H9 (cell line): ENCODE data around the gene INPP5E. TPM values are rescaled to one million over a fixed set of nuclear protein-coding genes. Genes with fewer than 3 reads are reported as not detected.

Experiments used
- DNase-seq: peaks from one replicate; pipeline ENCODE4 v3.0.0-alpha.2; 2017
- H2AFZ ChIP-seq: one replicate; pipeline ENCODE4 v1.6.1; 2013; ENCODE audit warnings: mild to moderate bottlenecking, low read length, control low read depth, moderate library complexity
- H2AK5ac ChIP-seq: 2 replicates; pipeline ENCODE4 v1.6.1; 2013; ENCODE audit warnings: low read length, control low read depth, mixed read lengths; ENCODE audit not compliant: insufficient read length
- H2BK120ac ChIP-seq: one replicate; pipeline ENCODE4 v1.6.1; 2013; ENCODE audit warnings: low read depth, mild to moderate bottlenecking, low read length, control low read depth, inconsistent platforms; ENCODE audit not compliant: poor library complexity, severe bottlenecking
- H2BK12ac ChIP-seq: 2 replicates; pipeline ENCODE4 v1.6.1; 2013; ENCODE audit warnings: low read length, control low read depth, mixed read lengths, low read depth; ENCODE audit not compliant: insufficient read length
- H2BK15ac ChIP-seq: 2 replicates; pipeline ENCODE4 v1.6.1; 2013; ENCODE audit warnings: low read depth, low read length, control low read depth
- H2BK20ac ChIP-seq: one replicate; pipeline ENCODE4 v1.6.1; 2013; ENCODE audit warnings: low read depth, mild to moderate bottlenecking, low read length, control low read depth, inconsistent platforms; ENCODE audit not compliant: poor library complexity, severe bottlenecking
- H2BK5ac ChIP-seq: 2 replicates; pipeline ENCODE4 v1.6.1; 2013; ENCODE audit warnings: low read length, control low read depth, mixed read lengths; ENCODE audit not compliant: insufficient read length
- H3K14ac ChIP-seq: 2 replicates; pipeline ENCODE4 v1.6.1; 2013; ENCODE audit warnings: low read length, control low read depth; ENCODE audit not compliant: insufficient read depth
- H3K18ac ChIP-seq: 2 replicates; pipeline ENCODE4 v1.6.1; 2013; ENCODE audit warnings: low read depth, mild to moderate bottlenecking, mixed read lengths, low read length, control low read depth; ENCODE audit not compliant: insufficient read length
- H3K23ac ChIP-seq: 2 replicates; pipeline ENCODE4 v1.6.1; 2013; ENCODE audit warnings: low read length, control low read depth, mixed read lengths, low read depth; ENCODE audit not compliant: insufficient read length
- H3K23me2 ChIP-seq: 2 replicates; pipeline ENCODE4 v1.6.1; 2013; ENCODE audit warnings: low read depth, mild to moderate bottlenecking, mixed read lengths, low read length, control low read depth; ENCODE audit not compliant: insufficient read length, poor library complexity, severe bottlenecking
- H3K27ac ChIP-seq: 2 replicates; pipeline ENCODE4 v1.5.1; 2013; ENCODE audit warnings: low read length, control low read depth, mixed read lengths, low read depth; ENCODE audit not compliant: insufficient read length
- H3K27me3 ChIP-seq: 2 replicates; pipeline ENCODE4 v1.6.1; 2013; ENCODE audit warnings: low read length, control low read depth, inconsistent platforms; ENCODE audit not compliant: insufficient read depth
- H3K4ac ChIP-seq: 2 replicates; pipeline ENCODE4 v1.6.1; 2013; ENCODE audit warnings: low read depth, mild to moderate bottlenecking, control low read depth, inconsistent platforms, low read length, moderate library complexity
- H3K4me1 ChIP-seq: 2 replicates; pipeline ENCODE4 v1.6.1; 2013; ENCODE audit warnings: low read length, control low read depth, inconsistent platforms; ENCODE audit not compliant: insufficient read depth
- H3K4me2 ChIP-seq: 2 replicates; pipeline ENCODE4 v1.6.1; 2013; ENCODE audit warnings: low read length, control low read depth, mixed read lengths; ENCODE audit not compliant: insufficient read length, insufficient read depth
- H3K56ac ChIP-seq: 2 replicates; pipeline ENCODE4 v1.6.1; 2013; ENCODE audit warnings: low read depth, mild to moderate bottlenecking, mixed read lengths, low read length, control low read depth; ENCODE audit not compliant: insufficient read length
- H3K79me1 ChIP-seq: 2 replicates; pipeline ENCODE4 v1.6.1; 2013; ENCODE audit warnings: low read depth, mild to moderate bottlenecking, moderate library complexity, low read length, control low read depth, inconsistent platforms; ENCODE audit not compliant: insufficient read depth, poor library complexity, severe bottlenecking
- H3K79me2 ChIP-seq: 2 replicates; pipeline ENCODE4 v1.6.1; 2013; ENCODE audit warnings: low read length, control low read depth, inconsistent platforms; ENCODE audit not compliant: insufficient read depth
- H3K9ac ChIP-seq: 2 replicates; pipeline ENCODE4 v1.6.1; 2013; ENCODE audit warnings: low read length, control low read depth, mixed read lengths; ENCODE audit not compliant: insufficient read length; ENCODE audit errors: extremely low read depth
- H3K9me3 ChIP-seq: one replicate; pipeline ENCODE4 v1.6.1; 2013; ENCODE audit warnings: low read depth, low read length, inconsistent platforms; ENCODE audit not compliant: control insufficient read depth
- H3T11ph ChIP-seq: one replicate; pipeline ENCODE4 v1.6.1; 2013; ENCODE audit warnings: mild to moderate bottlenecking, low read length, control low read depth, inconsistent platforms
- H4K20me1 ChIP-seq: one replicate; pipeline ENCODE4 v1.6.1; 2013; ENCODE audit not compliant: control insufficient read depth, insufficient read length, insufficient read depth
- H4K5ac ChIP-seq: 2 replicates; pipeline ENCODE4 v1.6.1; 2013; ENCODE audit warnings: low read depth, mild to moderate bottlenecking, mixed read lengths, low read length, control low read depth; ENCODE audit not compliant: insufficient read length
- H4K8ac ChIP-seq: replicated peaks from 2 replicates; pipeline ENCODE4 v1.6.1; 2013; ENCODE audit warnings: low read length, control low read depth, mixed read lengths, low read depth; ENCODE audit not compliant: insufficient read length
- H4K91ac ChIP-seq: 2 replicates; pipeline ENCODE4 v1.6.1; 2013; ENCODE audit warnings: low read depth, mild to moderate bottlenecking, moderate library complexity, mixed read lengths, low read length, control low read depth; ENCODE audit not compliant: insufficient read length
- H3K27ac Mint-ChIP-seq, 3 experiments: 2 replicates in 2 of 3; 3 replicates in 1 of 3; pipeline ENCODE4 v1.8.0; 2020 to 2021; ENCODE audit warnings: mixed read lengths in 3 of 3, mild to moderate bottlenecking in 1 of 3, moderate library complexity in 1 of 3
- H3K27me3 Mint-ChIP-seq: 2 replicates; pipeline ENCODE4 v1.8.0; 2021; ENCODE audit warnings: low read depth, mild to moderate bottlenecking, moderate library complexity, mixed read lengths
- H3K36me3 Mint-ChIP-seq, 3 experiments: 2 replicates in 2 of 3; 3 replicates in 1 of 3; pipeline ENCODE4 v1.8.0; 2020 to 2021; ENCODE audit warnings: low read depth in 3 of 3, mixed read lengths in 3 of 3; ENCODE audit not compliant: insufficient read depth in 1 of 3
- H3K4me1 Mint-ChIP-seq, 2 experiments: 2 replicates each; pipeline ENCODE4 v1.8.0; 2020; ENCODE audit warnings: mixed read lengths in 2 of 2
- H3K4me3 Mint-ChIP-seq, 2 experiments: 2 replicates in 1 of 2; 3 replicates in 1 of 2; pipeline ENCODE4 v1.8.0; 2020 to 2021; ENCODE audit warnings: mild to moderate bottlenecking in 2 of 2, mixed read lengths in 2 of 2, moderate library complexity in 1 of 2
- H3K9me3 Mint-ChIP-seq, 2 experiments: 2 replicates in 1 of 2; 3 replicates in 1 of 2; pipeline ENCODE4 v1.8.0; 2020; ENCODE audit warnings: mild to moderate bottlenecking in 2 of 2, mixed read lengths in 2 of 2, moderate library complexity in 1 of 2
- WGBS: extraction: QIAGEN DNeasy Blood & Tissue Kit; methylation state at CpG from one replicate; pipeline ENCODE4 v1.1.7; 2013; ENCODE audit warnings: missing lambda C conversion rate, low lambda C conversion rate, mixed read lengths; ENCODE audit not compliant: insufficient read length; ENCODE audit errors: extremely low coverage; 5-methylcytosine and 5-hydroxymethylcytosine counted together
- total RNA-seq: library from RNA; stranded (reverse); gene quantifications from 2 replicates; pipeline ENCODE4 v1.2.1, GENCODE V29; 2021
- TF ChIP-seq, protein P1 (sequence below): fragments of 200-600 bp; sonication (generic); conservative IDR thresholded peaks from 3 replicates; pipeline ENCODE4 v1.8.0; 2021; ENCODE audit warnings: antibody characterized with exemption, mild to moderate bottlenecking

INPP5E gene
- total RNA-seq, 1 experiment from 2014 or later = 21.0 TPM

DNA sequence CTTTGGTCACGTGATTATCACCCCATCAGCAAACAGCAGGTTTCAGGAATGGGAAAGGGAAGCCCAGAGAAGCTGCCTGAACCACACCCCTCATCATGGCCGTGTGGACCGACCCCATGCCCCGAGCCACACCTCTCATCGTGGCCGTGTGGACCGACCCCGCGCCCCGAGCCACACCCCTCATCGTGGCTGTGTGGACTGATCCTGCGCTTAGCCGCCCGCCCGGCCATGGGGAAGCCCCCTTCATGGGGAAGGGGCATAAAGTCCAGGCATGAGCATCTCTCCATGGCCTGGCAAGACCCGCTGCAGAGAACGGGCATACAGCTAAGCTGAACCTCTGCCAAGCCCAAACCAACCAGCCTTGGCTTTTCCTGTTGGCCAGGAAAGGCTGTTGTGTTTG lies 46.1 kb downstream of the INPP5E start:
- no peaks in the 10 kb centered on the region for H4K20me1 ChIP-seq

More for the DNA sequence above, 46.1 kb downstream of the INPP5E start:
- Histone ChIP-seq H3K79me2 (peaks cover 1% of the 10 kb centered on the region; the same call in 1 of the 2 replicates), H2BK120ac (no peak overlapping the region), H2AK5ac (no peak overlapping the region), H3K9ac (no peak overlapping the region), H3K79me1 (peaks cover 3% of the 10 kb centered on the region), H3K27me3 (no peaks in the 10 kb centered on the region), H2AFZ (no peak overlapping the region), H2BK15ac (no peak overlapping the region), H3K4me1 (no peaks in the 10 kb centered on the region), H3K56ac (no peak overlapping the region), H3K14ac (no peak overlapping the region), H2BK12ac (no peak overlapping the region), H3T11ph (no peak overlapping the region), H4K8ac (no peak overlapping the region), H4K91ac (no peak overlapping the region), H4K5ac (no peak overlapping the region), H2BK20ac (no peak overlapping the region), H3K18ac (no peak overlapping the region), H3K4ac (no peak overlapping the region), H3K9me3 (no peaks in the 10 kb centered on the region), H3K4me2 (no peak overlapping the region), H2BK5ac (no peak overlapping the region), H3K23ac (no peak overlapping the region), H3K23me2 (no peaks in the 10 kb centered on the region), H3K27ac (no peak overlapping the region)
- no peaks in the 10 kb centered on the region for H3K4me1 Mint-ChIP-seq
- H3K27ac Mint-ChIP-seq = no peak overlapping the region
- no peaks in the 10 kb centered on the region for H3K9me3 Mint-ChIP-seq
- H3K27me3 Mint-ChIP-seq = no peaks in the 10 kb centered on the region
- WGBS = no CpG with 5 or more reads among the region's 17 CpGs
- H3K4me3 Mint-ChIP-seq = no peak overlapping the region
- TF ChIP-seq, protein P1, sequence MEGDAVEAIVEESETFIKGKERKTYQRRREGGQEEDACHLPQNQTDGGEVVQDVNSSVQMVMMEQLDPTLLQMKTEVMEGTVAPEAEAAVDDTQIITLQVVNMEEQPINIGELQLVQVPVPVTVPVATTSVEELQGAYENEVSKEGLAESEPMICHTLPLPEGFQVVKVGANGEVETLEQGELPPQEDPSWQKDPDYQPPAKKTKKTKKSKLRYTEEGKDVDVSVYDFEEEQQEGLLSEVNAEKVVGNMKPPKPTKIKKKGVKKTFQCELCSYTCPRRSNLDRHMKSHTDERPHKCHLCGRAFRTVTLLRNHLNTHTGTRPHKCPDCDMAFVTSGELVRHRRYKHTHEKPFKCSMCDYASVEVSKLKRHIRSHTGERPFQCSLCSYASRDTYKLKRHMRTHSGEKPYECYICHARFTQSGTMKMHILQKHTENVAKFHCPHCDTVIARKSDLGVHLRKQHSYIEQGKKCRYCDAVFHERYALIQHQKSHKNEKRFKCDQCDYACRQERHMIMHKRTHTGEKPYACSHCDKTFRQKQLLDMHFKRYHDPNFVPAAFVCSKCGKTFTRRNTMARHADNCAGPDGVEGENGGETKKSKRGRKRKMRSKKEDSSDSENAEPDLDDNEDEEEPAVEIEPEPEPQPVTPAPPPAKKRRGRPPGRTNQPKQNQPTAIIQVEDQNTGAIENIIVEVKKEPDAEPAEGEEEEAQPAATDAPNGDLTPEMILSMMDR = no peak
- peaks cover 42 to 76% (median 74%) of the 10 kb centered on the region in 3 experiments; a peak in 6 of 7 replicates for H3K36me3 Mint-ChIP-seq
- no peak for DNase-seq
